Measurements from ENCODE around the gene DLGAP4. TPM values are rescaled to one million over a fixed set of nuclear protein-coding genes. Genes with fewer than 3 reads are reported as not detected.

DLGAP4 gene
- total and polyA plus RNA-seq, 2 of the 13 experiments (the other 11 are each of a cell fraction or from before 2014, with no cell fraction given) = 15.2 to 26.7 TPM

GRCh38 chr20:36574366-36575135 lies 268.4 kb downstream of the DLGAP4 start (continued):
- TF ChIP-seq ZIK1 (CRISPR knock-in tag; IDR thresholded peaks at IDR 0.05; ENCODE audit: borderline replicate concordance, low read depth) (peak; percentile 90; the same call in 1 of the 2 replicates), CAMTA2 (CRISPR knock-in tag; IDR thresholded peaks at IDR 0.05; ENCODE audit: borderline replicate concordance) (peak; percentile 93), NCOA1 (CRISPR knock-in tag; IDR thresholded peaks at IDR 0.05) (peak; percentile 80; the same call in 1 of the 2 replicates), ZNF598 (CRISPR knock-in tag; IDR thresholded peaks at IDR 0.05; ENCODE audit: borderline replicate concordance) (peak; percentile 91), ZFP91 (CRISPR knock-in tag; IDR thresholded peaks at IDR 0.05; ENCODE audit: borderline replicate concordance) (peak; percentile 51), ZBTB10 (CRISPR knock-in tag; IDR thresholded peaks at IDR 0.05; ENCODE audit: borderline replicate concordance) (0 out of 2 replicates have a peak, but pooled peaks have one; percentile 58), HMG20A (CRISPR knock-in tag; IDR thresholded peaks at IDR 0.05; ENCODE audit: borderline replicate concordance) (no peak), DR1 (CRISPR knock-in tag; IDR thresholded peaks at IDR 0.05) (peak; percentile 74), NCOA2 (CRISPR knock-in tag; IDR thresholded peaks at IDR 0.05) (0 out of 2 replicates have a peak, but pooled peaks have one; percentile 7), REPIN1 (CRISPR knock-in tag; IDR thresholded peaks at IDR 0.05; ENCODE audit: borderline replicate concordance, low read depth) (no peak), NFATC3 (CRISPR knock-in tag; IDR thresholded peaks at IDR 0.05) (peak; percentile 88), CCDC6 (CRISPR knock-in tag; IDR thresholded peaks at IDR 0.05) (peak; percentile 92; the same call in 1 of the 2 replicates), MYC (CRISPR knock-in tag; IDR thresholded peaks at IDR 0.05; ENCODE audit: borderline replicate concordance) (peak; percentile 96), ZNF878 (CRISPR knock-in tag; IDR thresholded peaks at IDR 0.05) (peak; percentile 79; the same call in 1 of the 2 replicates), PHB2 (IDR thresholded peaks at IDR 0.05; ENCODE audit: partially characterized antibody) (no peak), SIX1 (CRISPR knock-in tag; IDR thresholded peaks at IDR 0.05; ENCODE audit: borderline replicate concordance) (0 out of 2 replicates have a peak, but pooled peaks have one; percentile 25)
- TF ChIP-seq, protein P1, sequence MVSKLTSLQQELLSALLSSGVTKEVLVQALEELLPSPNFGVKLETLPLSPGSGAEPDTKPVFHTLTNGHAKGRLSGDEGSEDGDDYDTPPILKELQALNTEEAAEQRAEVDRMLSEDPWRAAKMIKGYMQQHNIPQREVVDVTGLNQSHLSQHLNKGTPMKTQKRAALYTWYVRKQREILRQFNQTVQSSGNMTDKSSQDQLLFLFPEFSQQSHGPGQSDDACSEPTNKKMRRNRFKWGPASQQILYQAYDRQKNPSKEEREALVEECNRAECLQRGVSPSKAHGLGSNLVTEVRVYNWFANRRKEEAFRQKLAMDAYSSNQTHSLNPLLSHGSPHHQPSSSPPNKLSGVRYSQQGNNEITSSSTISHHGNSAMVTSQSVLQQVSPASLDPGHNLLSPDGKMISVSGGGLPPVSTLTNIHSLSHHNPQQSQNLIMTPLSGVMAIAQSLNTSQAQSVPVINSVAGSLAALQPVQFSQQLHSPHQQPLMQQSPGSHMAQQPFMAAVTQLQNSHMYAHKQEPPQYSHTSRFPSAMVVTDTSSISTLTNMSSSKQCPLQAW (CRISPR knock-in tag; IDR thresholded peaks at IDR 0.05) = peak; percentile 85
- TF ChIP-seq, protein P2, sequence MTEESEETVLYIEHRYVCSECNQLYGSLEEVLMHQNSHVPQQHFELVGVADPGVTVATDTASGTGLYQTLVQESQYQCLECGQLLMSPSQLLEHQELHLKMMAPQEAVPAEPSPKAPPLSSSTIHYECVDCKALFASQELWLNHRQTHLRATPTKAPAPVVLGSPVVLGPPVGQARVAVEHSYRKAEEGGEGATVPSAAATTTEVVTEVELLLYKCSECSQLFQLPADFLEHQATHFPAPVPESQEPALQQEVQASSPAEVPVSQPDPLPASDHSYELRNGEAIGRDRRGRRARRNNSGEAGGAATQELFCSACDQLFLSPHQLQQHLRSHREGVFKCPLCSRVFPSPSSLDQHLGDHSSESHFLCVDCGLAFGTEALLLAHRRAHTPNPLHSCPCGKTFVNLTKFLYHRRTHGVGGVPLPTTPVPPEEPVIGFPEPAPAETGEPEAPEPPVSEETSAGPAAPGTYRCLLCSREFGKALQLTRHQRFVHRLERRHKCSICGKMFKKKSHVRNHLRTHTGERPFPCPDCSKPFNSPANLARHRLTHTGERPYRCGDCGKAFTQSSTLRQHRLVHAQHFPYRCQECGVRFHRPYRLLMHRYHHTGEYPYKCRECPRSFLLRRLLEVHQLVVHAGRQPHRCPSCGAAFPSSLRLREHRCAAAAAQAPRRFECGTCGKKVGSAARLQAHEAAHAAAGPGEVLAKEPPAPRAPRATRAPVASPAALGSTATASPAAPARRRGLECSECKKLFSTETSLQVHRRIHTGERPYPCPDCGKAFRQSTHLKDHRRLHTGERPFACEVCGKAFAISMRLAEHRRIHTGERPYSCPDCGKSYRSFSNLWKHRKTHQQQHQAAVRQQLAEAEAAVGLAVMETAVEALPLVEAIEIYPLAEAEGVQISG (CRISPR knock-in tag; IDR thresholded peaks at IDR 0.05) = 0 out of 2 replicates have a peak, but pooled peaks have one; percentile 3

Data from HepG2 (cell line).